ENCODE data around the gene TSEN54. TPM values are rescaled to one million over a fixed set of nuclear protein-coding genes. Genes with fewer than 3 reads are reported as not detected.

TSEN54 gene
- total RNA-seq, 1 experiment from 2014 or later: 44.5 TPM

GRCh38 chr17:75540923-75541503, 24.7 kb downstream of the TSEN54 start:
- H3K9me3 ChIP-seq (ENCODE audit: control insufficient read depth, low read depth, low read length): no peaks in the 10 kb centered on the region

More at GRCh38 chr17:75540923-75541503, 24.7 kb downstream of the TSEN54 start:
- Histone ChIP-seq H3K4me1 (ENCODE audit: insufficient read depth, low read length) (no peaks in the 10 kb centered on the region), H2AK5ac (ENCODE audit: insufficient read length, low read length) (no peak overlapping the region), H3K27me3 (ENCODE audit: insufficient read depth, low read length) (no peaks in the 10 kb centered on the region), H3K56ac (ENCODE audit: insufficient read length, low read depth, low read length) (no peak overlapping the region), H3K9ac (ENCODE audit: extremely low read depth, insufficient read length, low read length) (no peak overlapping the region), H3K79me1 (ENCODE audit: insufficient read depth, low read depth, low read length, poor library complexity, severe bottlenecking) (no peaks in the 10 kb centered on the region), H3T11ph (ENCODE audit: low read length) (no peak overlapping the region), H4K20me1 (ENCODE audit: control insufficient read depth, insufficient read depth, insufficient read length) (no peaks in the 10 kb centered on the region), H3K18ac (ENCODE audit: insufficient read length, low read depth, low read length) (no peak overlapping the region), H3K4me2 (ENCODE audit: insufficient read depth, insufficient read length, low read length) (no peak overlapping the region), H3K27ac (ENCODE audit: insufficient read length, low read depth, low read length) (no peak overlapping the region), H3K23ac (ENCODE audit: insufficient read length, low read depth, low read length) (no peak overlapping the region), H4K8ac (replicated peaks; ENCODE audit: insufficient read length, low read depth, low read length) (no peak overlapping the region), H2BK15ac (ENCODE audit: low read depth, low read length) (no peak overlapping the region), H2BK5ac (ENCODE audit: insufficient read length, low read length) (no peak overlapping the region), H4K91ac (ENCODE audit: insufficient read length, low read depth, low read length) (no peak overlapping the region), H2BK12ac (ENCODE audit: insufficient read length, low read depth, low read length) (no peak overlapping the region), H2BK120ac (ENCODE audit: low read depth, low read length, poor library complexity, severe bottlenecking) (no peak overlapping the region), H4K5ac (ENCODE audit: insufficient read length, low read depth, low read length) (no peak overlapping the region), H2AFZ (ENCODE audit: low read length) (no peak overlapping the region), H3K14ac (ENCODE audit: insufficient read depth, low read length) (no peak overlapping the region), H2BK20ac (ENCODE audit: low read depth, low read length, poor library complexity, severe bottlenecking) (no peak overlapping the region), H3K79me2 (ENCODE audit: insufficient read depth, low read length) (no peaks in the 10 kb centered on the region), H3K4ac (ENCODE audit: low read depth, low read length) (no peak overlapping the region), H3K23me2 (ENCODE audit: insufficient read length, low read depth, low read length, poor library complexity, severe bottlenecking) (no peaks in the 10 kb centered on the region)
- H3K27ac Mint-ChIP-seq: no peak overlapping the region; a peak in 1 of 7 replicates
- TF ChIP-seq CTCF (conservative IDR thresholded peaks at IDR 0.05): no peak
- H3K4me1 Mint-ChIP-seq: peaks cover 20 to 21% of the 10 kb centered on the region in 2 experiments
- H3K36me3 Mint-ChIP-seq (ENCODE audit: insufficient read depth in 1 of 3, low read depth in 3 of 3): peaks cover 0 to 20% (median 0%) of the 10 kb centered on the region in 3 experiments; a peak in 3 of 7 replicates
- no peaks in the 10 kb centered on the region for H3K27me3 Mint-ChIP-seq (ENCODE audit: low read depth)
- no peaks in the 10 kb centered on the region for H3K9me3 Mint-ChIP-seq
- no CpG with 5 or more reads among the region's 4 CpGs for WGBS (ENCODE audit: extremely low coverage, insufficient read length, low lambda C conversion rate)
- H3K4me3 Mint-ChIP-seq: no peak overlapping the region
- DNase-seq: no peak

All from H9 (cell line).